Cardiac atrium fibroblast (primary cell): ENCODE data around the gene KRR1. TPM values are rescaled to one million over a fixed set of nuclear protein-coding genes. Genes with fewer than 3 reads are reported as not detected.

Source experiments
- total RNA-seq: library from RNA; depleted of rRNA; stranded (reverse); fragments of >200 nt; gene quantifications from 2 replicates; pipeline ENCODE4 v1.2.3, GENCODE V29; 2015

Gene KRR1
- total RNA-seq = 18.6 and 33.7 TPM in 2 replicates

GRCh38 chr12:75511116-75512048 lies at the start of gene KRR1:
TSS of gene KRR1 (minus strand) at chr12:75511609. CDS start at chr12:75511597, 12 bp downstream.

GRCh38 chr12:75480469-75480949 lies 30.9 kb downstream of the KRR1 start, which contains the start of gene GLIPR1:
TSS of gene GLIPR1 (plus strand) at chr12:75480755. CDS start at chr12:75480881, 126 bp downstream.

Other genes starting within 250 kb of the KRR1 start
- gene CAPS2, start 181.3 kb downstream of the KRR1 start, total RNA-seq = 0.16 and 0.36 TPM in 2 replicates
- gene GLIPR1L1, start 176.9 kb downstream of the KRR1 start, total RNA-seq = not detected in 2 replicates
- gene GLIPR1L2, start 120.5 kb downstream of the KRR1 start, total RNA-seq = 0.18 and 15.6 TPM in 2 replicates
- 42.2 and 62.4 TPM in 2 replicates for gene GLIPR1, start 30.9 kb downstream of the KRR1 start, total RNA-seq